Measurements from ENCODE around the gene ABHD2. TPM values are rescaled to one million over a fixed set of nuclear protein-coding genes. Genes with fewer than 3 reads are reported as not detected.

ABHD2 gene
- total RNA-seq, 1 experiment from 2014 or later, result 52.4 TPM

DNA sequence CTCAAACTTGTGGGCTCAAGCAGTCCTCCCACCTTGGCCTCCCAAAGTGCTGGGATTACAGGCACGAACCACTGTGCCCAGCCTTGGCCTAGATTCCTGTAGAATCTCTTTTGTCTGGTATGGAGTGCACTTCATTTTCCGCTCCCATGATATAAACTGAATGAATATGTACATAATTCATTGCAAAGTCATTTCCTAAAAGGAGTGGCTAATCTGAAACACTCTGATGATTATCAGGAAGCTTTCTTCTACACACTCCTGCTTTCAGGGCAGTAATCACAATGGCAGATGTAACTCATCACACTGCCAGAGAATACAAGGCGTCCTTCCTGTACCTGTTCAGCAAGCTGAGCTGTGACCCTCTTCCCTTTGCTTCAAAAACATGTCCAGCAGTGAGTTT is 104.5 kb downstream of the ABHD2 start:
- Histone ChIP-seq H3K36me3 (ENCODE audit: insufficient read depth, low read length, poor library complexity, severe bottlenecking) (no peaks in the 10 kb centered on the region), H3K4me1 (ENCODE audit: insufficient read depth, low read length, poor library complexity, severe bottlenecking) (no peaks in the 10 kb centered on the region), H3K4me3 (ENCODE audit: low read depth, low read length, poor library complexity, severe bottlenecking) (no peak overlapping the region), H3K27me3 (replicated peaks; ENCODE audit: insufficient read depth, low read depth, low read length, poor library complexity) (no peaks in the 10 kb centered on the region), H3K27ac (ENCODE audit: low read depth, low read length, poor library complexity, severe bottlenecking) (no peak overlapping the region), H3K9me3 (ENCODE audit: low read depth, low read length, poor library complexity, severe bottlenecking) (no peaks in the 10 kb centered on the region)
- TF ChIP-seq EZH2 (IDR thresholded peaks at IDR 0.05; ENCODE audit: borderline replicate concordance, low read depth, low read length, poor library complexity, severe bottlenecking), result no peak
- TF ChIP-seq, protein P1, sequence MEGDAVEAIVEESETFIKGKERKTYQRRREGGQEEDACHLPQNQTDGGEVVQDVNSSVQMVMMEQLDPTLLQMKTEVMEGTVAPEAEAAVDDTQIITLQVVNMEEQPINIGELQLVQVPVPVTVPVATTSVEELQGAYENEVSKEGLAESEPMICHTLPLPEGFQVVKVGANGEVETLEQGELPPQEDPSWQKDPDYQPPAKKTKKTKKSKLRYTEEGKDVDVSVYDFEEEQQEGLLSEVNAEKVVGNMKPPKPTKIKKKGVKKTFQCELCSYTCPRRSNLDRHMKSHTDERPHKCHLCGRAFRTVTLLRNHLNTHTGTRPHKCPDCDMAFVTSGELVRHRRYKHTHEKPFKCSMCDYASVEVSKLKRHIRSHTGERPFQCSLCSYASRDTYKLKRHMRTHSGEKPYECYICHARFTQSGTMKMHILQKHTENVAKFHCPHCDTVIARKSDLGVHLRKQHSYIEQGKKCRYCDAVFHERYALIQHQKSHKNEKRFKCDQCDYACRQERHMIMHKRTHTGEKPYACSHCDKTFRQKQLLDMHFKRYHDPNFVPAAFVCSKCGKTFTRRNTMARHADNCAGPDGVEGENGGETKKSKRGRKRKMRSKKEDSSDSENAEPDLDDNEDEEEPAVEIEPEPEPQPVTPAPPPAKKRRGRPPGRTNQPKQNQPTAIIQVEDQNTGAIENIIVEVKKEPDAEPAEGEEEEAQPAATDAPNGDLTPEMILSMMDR (conservative IDR thresholded peaks at IDR 0.05; ENCODE audit: low read depth, low read length), result no peak
- no peak for DNase-seq (ENCODE audit: low spot score)
- ChIA-PET POLR2A (ENCODE audit: low non-redundant PET) (no interaction called here), CTCF (interaction anchor here (1.0 kb wide), 1 partner anchor 14 kb away, joined by 3 read pairs; no protein-coding TSS in a partner anchor)
- intact Hi-C loops (cut with micrococcal nuclease; ENCODE audit: unreplicated experiment), result no loop called here
- BruUV-seq (replicated peaks), result no TSS peak

DNA sequence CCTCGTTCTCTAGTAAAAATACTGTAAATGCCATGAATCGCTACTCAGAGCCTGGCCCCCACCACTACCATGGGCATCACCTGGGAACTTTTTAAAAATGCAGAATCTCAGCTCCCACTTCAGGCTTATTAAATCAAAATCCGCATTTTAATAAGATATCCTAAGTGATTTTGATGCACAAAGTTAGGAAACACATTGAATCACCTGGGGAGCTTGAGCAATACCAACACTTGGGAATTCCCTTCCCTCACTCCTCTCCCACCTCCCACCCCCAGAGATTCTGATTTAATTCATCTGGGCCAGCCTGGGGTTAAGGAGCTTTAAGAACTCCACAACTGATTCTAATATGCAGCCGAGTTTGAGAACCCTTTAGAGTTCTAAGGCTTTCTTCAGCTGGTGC is 106.4 kb downstream of the ABHD2 start:
- Histone ChIP-seq H3K4me1 (ENCODE audit: insufficient read depth, low read length, poor library complexity, severe bottlenecking) (no peaks in the 10 kb centered on the region), H3K36me3 (ENCODE audit: insufficient read depth, low read length, poor library complexity, severe bottlenecking) (no peaks in the 10 kb centered on the region), H3K9me3 (ENCODE audit: low read depth, low read length, poor library complexity, severe bottlenecking) (no peaks in the 10 kb centered on the region), H3K4me3 (ENCODE audit: low read depth, low read length, poor library complexity, severe bottlenecking) (no peak overlapping the region), H3K27ac (ENCODE audit: low read depth, low read length, poor library complexity, severe bottlenecking) (no peak overlapping the region), H3K27me3 (replicated peaks; ENCODE audit: insufficient read depth, low read depth, low read length, poor library complexity) (no peaks in the 10 kb centered on the region)
- TF ChIP-seq, protein P1 (conservative IDR thresholded peaks at IDR 0.05; ENCODE audit: low read depth, low read length), result no peak
- TF ChIP-seq EZH2 (IDR thresholded peaks at IDR 0.05; ENCODE audit: borderline replicate concordance, low read depth, low read length, poor library complexity, severe bottlenecking), result no peak
- POLR2A ChIA-PET (ENCODE audit: low non-redundant PET), result no interaction called here
- intact Hi-C loops (cut with micrococcal nuclease; ENCODE audit: unreplicated experiment), result no loop called here
- CTCF ChIA-PET, result interaction anchor here (1.3 kb wide), 1 partner anchor 12 kb away, joined by 3 read pairs; no protein-coding TSS in a partner anchor
- DNase-seq (ENCODE audit: low spot score), result no peak
- no TSS peak for BruUV-seq (replicated peaks)

DNA sequence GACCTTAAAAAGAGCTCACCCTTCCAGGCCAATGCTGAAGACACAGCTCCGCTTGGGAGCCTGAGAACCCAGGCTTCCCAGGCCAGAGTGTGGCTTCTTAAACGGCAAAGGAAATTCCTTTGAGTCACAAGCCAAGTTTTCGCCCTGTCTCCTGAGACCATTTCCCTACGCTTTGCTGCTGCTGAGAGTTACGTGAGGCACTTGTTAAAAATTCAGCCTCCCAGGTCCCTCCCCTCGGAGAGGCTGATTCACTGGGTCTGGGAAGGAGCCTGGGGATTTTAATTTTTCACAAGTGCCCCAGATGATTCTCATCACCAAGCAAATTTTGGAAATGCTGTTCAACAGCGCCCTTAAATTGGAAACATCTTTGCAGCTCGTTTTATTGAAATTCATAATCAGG is 107.6 kb downstream of the ABHD2 start:
- Histone ChIP-seq H3K4me1 (ENCODE audit: insufficient read depth, low read length, poor library complexity, severe bottlenecking) (no peaks in the 10 kb centered on the region), H3K9me3 (ENCODE audit: low read depth, low read length, poor library complexity, severe bottlenecking) (no peaks in the 10 kb centered on the region), H3K27ac (ENCODE audit: low read depth, low read length, poor library complexity, severe bottlenecking) (no peak overlapping the region), H3K4me3 (ENCODE audit: low read depth, low read length, poor library complexity, severe bottlenecking) (no peak overlapping the region), H3K27me3 (replicated peaks; ENCODE audit: insufficient read depth, low read depth, low read length, poor library complexity) (no peaks in the 10 kb centered on the region), H3K36me3 (ENCODE audit: insufficient read depth, low read length, poor library complexity, severe bottlenecking) (no peaks in the 10 kb centered on the region)
- intact Hi-C loops (cut with micrococcal nuclease; ENCODE audit: unreplicated experiment), result no loop called here
- no peak for TF ChIP-seq EZH2 (IDR thresholded peaks at IDR 0.05; ENCODE audit: borderline replicate concordance, low read depth, low read length, poor library complexity, severe bottlenecking)
- TF ChIP-seq, protein P1 (conservative IDR thresholded peaks at IDR 0.05; ENCODE audit: low read depth, low read length), result no peak
- CTCF ChIA-PET, result no interaction called here
- no peak for DNase-seq (ENCODE audit: low spot score)
- POLR2A ChIA-PET (ENCODE audit: low non-redundant PET), result no interaction called here
- BruUV-seq (replicated peaks), result no TSS peak
